Small intestine (tissue), 7 donors: ENCODE data around the gene FBXO42. TPM values are rescaled to one million over a fixed set of nuclear protein-coding genes. Genes with fewer than 3 reads are reported as not detected.

Experiments
- DNase-seq, 2 donors: peaks; one replicate each; pipeline versions ENCODE4 v3.0.0 to v3.0.0-alpha.2; 2013
- FAIRE-seq: peaks from 2 replicates; lab custom pipeline; 2012; peaks lifted over from hg19 to GRCh38; lab: Jason Lieb, UNC
- H3K27ac ChIP-seq, 3 donors: one replicate each; pipeline ENCODE4 v1.5.1; 2013; ENCODE audit warnings: low read length in 2 of 3, mild to moderate bottlenecking in 2 of 3, control low read depth in 1 of 3, inconsistent platforms in 1 of 3, low read depth in 1 of 3, moderate library complexity in 1 of 3
- H3K27me3 ChIP-seq, 3 donors: one replicate each; pipeline ENCODE4 v1.6.1; 2013; ENCODE audit warnings: low read length in 3 of 3, inconsistent platforms in 1 of 3; ENCODE audit not compliant: control insufficient read depth in 3 of 3, insufficient read depth in 3 of 3
- H3K36me3 ChIP-seq, 3 donors: one replicate each; pipeline ENCODE4 v1.6.1; 2013; ENCODE audit warnings: low read length in 3 of 3, inconsistent platforms in 1 of 3, low read depth in 1 of 3, mild to moderate bottlenecking in 1 of 3, moderate library complexity in 1 of 3; ENCODE audit not compliant: control insufficient read depth in 3 of 3, insufficient read depth in 2 of 3
- H3K4me1 ChIP-seq, 3 donors: one replicate each; pipeline ENCODE4 v1.6.1; 2013; ENCODE audit warnings: low read length in 2 of 3, inconsistent platforms in 1 of 3, low read depth in 1 of 3, mild to moderate bottlenecking in 1 of 3, moderate library complexity in 1 of 3; ENCODE audit not compliant: control insufficient read depth in 3 of 3, insufficient read depth in 2 of 3
- H3K4me3 ChIP-seq, 3 donors: one replicate each; pipeline ENCODE4 v1.5.1; 2013; ENCODE audit warnings: low read length in 3 of 3, control low read depth in 1 of 3, inconsistent platforms in 1 of 3, low read depth in 1 of 3, mild to moderate bottlenecking in 1 of 3, moderate library complexity in 1 of 3
- H3K9me3 ChIP-seq, 2 donors: one replicate each; pipeline ENCODE4 v1.6.1; 2013; ENCODE audit warnings: low read depth in 1 of 2, low read length in 1 of 2; ENCODE audit not compliant: control insufficient read depth in 2 of 2, insufficient read depth in 1 of 2
- WGBS, 3 donors: extraction: QIAGEN DNeasy Blood & Tissue Kit; methylation state at CpG; one replicate each; pipeline ENCODE4 v1.1.7; 2013; 5-methylcytosine and 5-hydroxymethylcytosine counted together
- polyA plus RNA-seq, 4 donors: library from polyadenylated mRNA; stranded (reverse) in 3 of 4; unstranded in 1 of 4; fragments of 200-250 nt in 3 of 4; fragments of 120-200 nt in 1 of 4; gene quantifications; one replicate each; pipeline versions ENCODE4 v1.2.1 to v1.2.3, GENCODE V29; 2013
- donor health status: healthy with polysubstance abuse.
- donor health status: control.
- donor health status: control.
- donor health status: Bipolar disorder and iron deficiency.
- donor health status: healthy.

The FBXO42 gene
- polyA plus RNA-seq, 4 donors: 10.0 to 14.5 (median 12.2) TPM

- no peak for DNase-seq
- 91 to 95% (median 91%) methylated on average over 9 of the region's 9 CpGs for WGBS, 3 donors
- FAIRE-seq: no peak
- no peak overlapping the region for H3K27ac ChIP-seq
- H3K27me3 ChIP-seq: no peaks in the 10 kb centered on the region
- H3K36me3 ChIP-seq: peaks cover 0 to 24% (median 5%) of the 10 kb centered on the region in 3 donors
- H3K4me3 ChIP-seq: no peak overlapping the region
- H3K9me3 ChIP-seq: no peaks in the 10 kb centered on the region
- H3K4me1 ChIP-seq: peaks cover 0 to 15% (median 6%) of the 10 kb centered on the region in 3 donors
Observed at GRCh38 chr1:16245476-16246196, 106.6 kb downstream of the FBXO42 start.

- no peaks in the 10 kb centered on the region for H3K27me3 ChIP-seq
- DNase-seq: no peak
- no peak for FAIRE-seq
- WGBS, 3 donors: 80 to 87% (median 85%) methylated on average over 8 of the region's 8 CpGs
- H3K9me3 ChIP-seq: no peaks in the 10 kb centered on the region
- peaks cover 0 to 15% (median 6%) of the 10 kb centered on the region in 3 donors for H3K4me1 ChIP-seq
- peaks cover 0 to 23% (median 5%) of the 10 kb centered on the region in 3 donors for H3K36me3 ChIP-seq
- H3K4me3 ChIP-seq: no peak overlapping the region
- no peak overlapping the region for H3K27ac ChIP-seq
Observed at GRCh38 chr1:16244650-16245285, 107.5 kb downstream of the FBXO42 start.

DNA sequence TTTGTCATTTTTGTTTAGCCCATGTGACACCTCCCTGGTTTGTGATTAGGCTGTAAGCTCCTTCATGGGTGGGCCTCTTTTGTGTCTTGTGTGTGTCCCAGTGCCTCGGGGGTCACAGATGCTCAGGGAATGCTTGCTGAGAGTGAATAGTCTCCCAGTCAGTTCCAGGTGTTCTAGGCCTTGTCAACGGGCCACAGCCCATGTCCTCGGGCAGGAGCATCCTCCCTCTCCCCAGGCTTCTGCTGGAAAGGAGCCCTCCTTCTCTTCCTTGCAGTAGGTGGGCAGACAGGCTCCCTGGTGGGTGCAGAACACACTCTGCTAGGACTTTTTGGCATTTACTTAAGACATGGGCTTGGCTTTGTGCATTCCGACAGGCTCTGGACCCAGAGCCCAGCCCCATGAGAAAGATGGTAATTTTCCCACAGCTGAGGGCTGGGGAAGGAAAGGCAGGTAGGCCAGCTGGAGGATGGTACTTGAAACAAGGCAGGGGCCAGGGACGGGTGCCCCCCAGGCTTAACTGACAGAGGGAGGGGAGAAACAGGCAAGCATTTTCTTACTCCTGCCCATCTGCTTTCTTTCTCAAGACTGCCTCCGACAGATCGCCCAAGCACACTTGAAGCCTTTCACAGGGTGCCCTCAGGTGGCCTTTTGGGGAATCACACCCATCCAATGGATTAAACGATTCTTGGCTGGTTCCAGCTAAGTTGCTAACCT, 108.2 kb downstream of the FBXO42 start:
- 26 to 30% (median 29%) methylated on average over 8 of the region's 8 CpGs for WGBS, 3 donors
- Histone ChIP-seq H3K4me1 (peaks cover 0 to 10% (median 3%) of the 10 kb centered on the region in 3 donors), H3K36me3 (peaks cover 0 to 23% (median 5%) of the 10 kb centered on the region in 3 donors), H3K9me3 (no peaks in the 10 kb centered on the region), H3K27ac (no peak overlapping the region), H3K4me3 (no peak overlapping the region), H3K27me3 (no peaks in the 10 kb centered on the region)
- FAIRE-seq (no peak), DNase-seq (peak; percentile 84 to 85)

GRCh38 chr1:16243215-16243610, 109.1 kb downstream of the FBXO42 start:
- Histone ChIP-seq H3K27me3 (no peaks in the 10 kb centered on the region), H3K27ac (no peak overlapping the region), H3K4me1 (peaks cover 0 to 4% (median 0%) of the 10 kb centered on the region in 3 donors), H3K4me3 (no peak overlapping the region), H3K36me3 (peaks cover 0 to 23% (median 5%) of the 10 kb centered on the region in 3 donors), H3K9me3 (no peaks in the 10 kb centered on the region)
- 59 to 73% (median 66%) methylated on average over 8 of the region's 8 CpGs for WGBS, 3 donors
- FAIRE-seq (no peak), DNase-seq (no peak)

DNA sequence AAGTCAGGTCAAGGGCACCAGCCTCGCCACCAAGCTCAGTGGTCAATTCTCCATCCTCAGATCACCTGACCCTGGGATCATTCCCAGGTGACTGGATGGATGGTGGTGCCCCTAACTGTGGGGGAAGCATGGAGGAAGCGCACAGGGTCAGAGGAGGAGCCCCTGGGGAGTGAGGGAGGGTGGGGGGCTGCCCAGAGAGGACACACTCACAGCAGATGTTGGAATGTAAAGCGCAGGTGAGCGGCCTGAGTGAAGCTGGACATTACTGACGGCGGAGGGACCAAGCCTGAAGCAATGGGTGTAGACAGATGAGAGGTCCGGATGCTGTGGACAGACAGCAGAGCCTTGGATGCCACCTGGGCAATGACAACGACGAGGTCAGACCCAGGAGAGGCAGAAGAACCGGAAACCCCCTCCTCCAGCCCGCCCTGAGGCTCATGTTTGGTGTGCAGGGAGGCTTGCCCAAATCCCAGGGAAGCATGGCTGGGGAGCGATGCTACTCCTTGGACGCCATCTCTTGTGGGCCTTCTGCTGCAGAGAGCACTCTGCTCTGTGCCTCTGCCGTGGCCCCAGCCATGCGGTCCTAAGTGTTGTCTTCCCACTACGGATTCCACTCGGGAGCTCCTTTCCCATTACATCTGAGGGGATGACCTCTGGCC, 109.6 kb downstream of the FBXO42 start:
- no peak overlapping the region for H3K4me3 ChIP-seq
- FAIRE-seq (no peak), DNase-seq (no peak)
- H3K9me3 ChIP-seq: no peaks in the 10 kb centered on the region
- H3K4me1 ChIP-seq: peaks cover 0 to 6% (median 0%) of the 10 kb centered on the region in 3 donors
- WGBS, 3 donors: 80 to 88% (median 81%) methylated on average over 17 of the region's 17 CpGs
- H3K27me3 ChIP-seq: no peaks in the 10 kb centered on the region
- H3K36me3 ChIP-seq: peaks cover 0 to 21% (median 5%) of the 10 kb centered on the region in 3 donors
- no peak overlapping the region for H3K27ac ChIP-seq

DNA sequence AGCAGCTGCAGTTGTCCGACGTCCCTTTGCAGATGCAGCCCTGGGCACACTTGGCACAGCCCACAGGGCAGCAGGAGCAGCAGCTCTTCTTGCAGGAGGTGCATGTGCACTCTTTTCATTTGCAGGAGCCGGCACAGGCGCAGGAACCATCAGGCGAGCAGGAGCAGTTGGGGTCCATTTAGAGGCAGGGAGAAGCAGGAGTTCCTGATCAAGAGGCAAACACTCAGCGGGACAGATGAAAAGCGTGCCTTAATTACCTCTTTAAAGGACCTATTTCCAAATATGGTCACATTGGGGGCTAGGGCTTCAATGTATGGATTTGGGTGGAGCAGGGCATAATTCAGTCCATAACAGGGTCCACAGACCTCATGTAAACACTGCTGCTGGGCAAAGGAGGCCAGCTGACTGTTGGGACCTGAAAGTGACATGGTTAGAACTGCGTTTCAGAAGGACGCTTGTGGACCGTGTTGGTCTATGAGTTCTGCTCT, 111.0 kb downstream of the FBXO42 start:
- Histone ChIP-seq H3K27ac (no peak overlapping the region), H3K27me3 (no peaks in the 10 kb centered on the region), H3K4me3 (no peak overlapping the region), H3K36me3 (peaks cover 0 to 14% (median 0%) of the 10 kb centered on the region in 3 donors), H3K9me3 (no peaks in the 10 kb centered on the region), H3K4me1 (peaks cover 0 to 12% (median 0%) of the 10 kb centered on the region in 3 donors)
- FAIRE-seq: no peak
- WGBS, 3 donors: 75 to 84% (median 81%) methylated on average over 10 of the region's 10 CpGs
- no peak for DNase-seq

DNA sequence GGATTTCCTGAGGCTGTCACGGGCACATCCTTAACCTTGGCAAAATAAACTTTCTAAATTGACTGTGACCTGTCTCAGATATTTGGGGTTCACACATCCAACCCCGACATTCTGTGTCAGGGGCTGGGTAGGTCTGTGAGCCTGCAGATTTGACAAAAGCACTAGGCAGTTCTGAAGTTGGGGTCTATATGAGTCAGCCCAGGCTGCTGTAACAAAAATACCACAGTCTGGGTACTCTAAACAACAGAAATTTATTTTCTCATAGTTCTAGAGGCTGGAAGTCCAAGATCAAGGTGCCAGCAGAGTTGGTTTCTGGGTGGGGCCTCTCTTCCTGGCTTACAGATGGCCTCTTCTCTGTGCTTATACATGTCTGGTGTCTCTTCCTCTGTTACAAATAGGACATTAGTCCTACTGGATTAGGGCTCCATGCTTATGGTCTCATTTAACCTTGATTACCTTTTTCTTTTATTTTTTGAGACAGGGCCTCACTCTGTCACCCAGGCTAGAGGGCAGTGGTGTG, 112.2 kb downstream of the FBXO42 start:
- 87 to 92% (median 89%) methylated on average over 2 of the region's 2 CpGs for WGBS, 3 donors
- Histone ChIP-seq H3K36me3 (peaks cover 0 to 5% (median 0%) of the 10 kb centered on the region in 3 donors), H3K4me1 (peaks cover 0 to 17% (median 4%) of the 10 kb centered on the region in 3 donors), H3K27me3 (no peaks in the 10 kb centered on the region), H3K27ac (no peak overlapping the region), H3K4me3 (no peak overlapping the region), H3K9me3 (no peaks in the 10 kb centered on the region)
- DNase-seq (no peak), FAIRE-seq (no peak)
